Activated T-helper 2 cell treated with anti-CD3 and anti-CD28 coated beads, Interferon-gamma antibody, Interleukin-2, Interleukin-4, amounts not matched to agents 10 μg/mL and 5 μg/mL and 100 μg/mL, durations not matched to agents 14 hours and 24 hours and 36 hours (primary cell): ENCODE data around the gene SMOC1. TPM values are rescaled to one million over a fixed set of nuclear protein-coding genes. Genes with fewer than 3 reads are reported as not detected.

Experiments used
- DNase-seq: peaks from one replicate; pipeline ENCODE4 v3.0.0; 2021; ENCODE audit warnings: low spot score
- H3K27ac Mint-ChIP-seq: one replicate; pipeline ENCODE4 v1.8.0; 2021; ENCODE audit warnings: mixed read lengths
- H3K27me3 Mint-ChIP-seq: one replicate; pipeline ENCODE4 v1.8.0; 2021; ENCODE audit warnings: low read depth, mixed read lengths
- H3K36me3 Mint-ChIP-seq: one replicate; pipeline ENCODE4 v1.8.0; 2021; ENCODE audit warnings: low read depth, mixed read lengths
- H3K4me1 Mint-ChIP-seq: one replicate; pipeline ENCODE4 v1.8.0; 2021; ENCODE audit warnings: low read depth, mixed read lengths
- H3K4me3 Mint-ChIP-seq: one replicate; pipeline ENCODE4 v1.8.0; 2021; ENCODE audit warnings: low read depth, mild to moderate bottlenecking, moderate library complexity, mixed read lengths
- H3K9me3 Mint-ChIP-seq: one replicate; pipeline ENCODE4 v1.8.0; 2021; ENCODE audit warnings: mixed read lengths
- intact Hi-C: fragments of 100-400 bp; cut with micrococcal nuclease; formaldehyde crosslinking; loops from one replicate; pipeline ENCODE4 v1.15.1; 2023
- total RNA-seq: library from RNA; stranded (reverse); gene quantifications from 2 replicates; pipeline ENCODE4 v1.2.3, GENCODE V29; 2022

Gene SMOC1
- total RNA-seq, 1 donor from 2014 or later: not detected

GRCh38 chr14:69873877-69874780 is 5.1 kb upstream of the SMOC1 start:
- Mint-ChIP-seq H3K9me3 (no peaks in the 10 kb centered on the region), H3K27ac (no peak overlapping the region), H3K4me3 (no peak overlapping the region), H3K27me3 (peaks cover 36% of the 10 kb centered on the region), H3K4me1 (no peaks in the 10 kb centered on the region), H3K36me3 (no peaks in the 10 kb centered on the region)
- no peak for DNase-seq
- intact Hi-C loops: no loop called here

DNA sequence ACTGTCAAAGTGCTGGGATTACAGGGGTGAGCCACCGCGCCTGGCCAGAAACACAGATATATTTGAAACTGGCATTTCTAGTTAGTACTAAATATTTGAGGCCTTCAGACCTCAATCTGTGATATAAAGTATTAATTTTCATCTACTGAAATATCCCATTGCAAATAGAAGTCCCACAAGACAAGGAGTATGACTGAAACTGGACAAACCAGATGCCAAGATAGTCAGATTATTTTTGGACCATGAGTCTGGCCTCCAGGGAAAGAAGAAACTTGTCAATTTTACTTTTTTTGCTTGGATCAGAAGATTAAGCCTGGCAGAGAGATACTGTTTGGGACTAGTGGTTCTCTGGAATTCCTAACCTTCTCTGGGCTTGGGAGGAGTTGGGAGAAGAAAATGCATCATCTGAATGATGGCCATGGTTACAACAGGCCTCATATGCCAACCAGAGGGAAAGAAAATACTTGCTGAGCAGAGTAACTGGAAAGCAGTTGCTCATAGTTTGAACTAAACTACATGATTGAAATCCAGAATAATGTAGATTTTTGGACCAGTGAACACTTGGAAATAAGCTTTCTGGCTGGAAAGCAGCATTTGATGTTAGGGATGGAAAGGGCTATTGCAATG is 2.9 kb upstream of the SMOC1 start:
- Mint-ChIP-seq H3K36me3 (no peaks in the 10 kb centered on the region), H3K4me3 (no peak overlapping the region), H3K9me3 (no peaks in the 10 kb centered on the region), H3K27ac (no peak overlapping the region), H3K27me3 (peaks cover 49% of the 10 kb centered on the region), H3K4me1 (no peaks in the 10 kb centered on the region)
- intact Hi-C loops: no loop called here
- no peak for DNase-seq

DNA sequence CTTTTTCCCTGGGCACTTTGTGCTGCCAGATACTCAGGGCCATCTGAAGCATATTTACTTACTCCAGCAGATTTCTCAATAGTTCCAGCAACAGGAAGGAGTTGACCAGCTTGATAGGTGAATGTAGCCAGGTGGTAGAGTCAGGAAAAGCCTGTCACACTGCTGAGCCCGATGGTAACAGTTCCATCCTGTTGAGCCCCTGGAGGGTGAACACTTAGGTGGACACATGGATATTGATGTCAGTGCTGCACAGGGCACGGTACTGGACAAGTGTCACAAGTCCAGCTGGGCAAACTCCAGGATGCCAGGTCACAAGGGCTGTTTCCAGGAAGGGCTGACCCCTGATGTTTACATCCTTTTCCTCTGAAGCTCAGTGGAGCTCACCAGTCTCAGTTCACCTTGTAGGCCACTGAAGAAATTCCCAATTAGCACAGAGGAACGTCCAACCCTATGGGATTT is 2.3 kb upstream of the SMOC1 start:
- H3K27me3 Mint-ChIP-seq: peaks cover 55% of the 10 kb centered on the region
- intact Hi-C loops: no loop called here

GRCh38 chr14:69877492-69877891 is 1.7 kb upstream of the SMOC1 start:
- Mint-ChIP-seq H3K27me3 (peaks cover 58% of the 10 kb centered on the region), H3K4me1 (no peaks in the 10 kb centered on the region), H3K9me3 (no peaks in the 10 kb centered on the region), H3K4me3 (no peak overlapping the region), H3K36me3 (no peaks in the 10 kb centered on the region), H3K27ac (no peak overlapping the region)
- DNase-seq: no peak
- intact Hi-C loops: no loop called here

More for the DNA sequence above, 2.3 kb upstream of the SMOC1 start:
- H3K4me3 Mint-ChIP-seq: no peak overlapping the region
- H3K27ac Mint-ChIP-seq: no peak overlapping the region
- H3K9me3 Mint-ChIP-seq: no peaks in the 10 kb centered on the region
- no peak for DNase-seq
- H3K36me3 Mint-ChIP-seq: no peaks in the 10 kb centered on the region
- no peaks in the 10 kb centered on the region for H3K4me1 Mint-ChIP-seq

GRCh38 chr14:69878251-69878650 is 965 bp upstream of the SMOC1 start:
- intact Hi-C loops: no loop called here
- no peak overlapping the region for H3K4me3 Mint-ChIP-seq
- H3K36me3 Mint-ChIP-seq: no peaks in the 10 kb centered on the region
- no peaks in the 10 kb centered on the region for H3K9me3 Mint-ChIP-seq
- H3K27me3 Mint-ChIP-seq: peaks cover 59% of the 10 kb centered on the region
- H3K4me1 Mint-ChIP-seq: no peaks in the 10 kb centered on the region
- H3K27ac Mint-ChIP-seq: no peak overlapping the region
- DNase-seq: no peak

- Mint-ChIP-seq H3K27ac (no peak overlapping the region), H3K27me3 (peaks cover 63% of the 10 kb centered on the region), H3K4me1 (no peaks in the 10 kb centered on the region), H3K9me3 (no peaks in the 10 kb centered on the region), H3K36me3 (no peaks in the 10 kb centered on the region), H3K4me3 (no peak overlapping the region)
- DNase-seq: no peak
- intact Hi-C loops: no loop called here
These were observed 850 bp downstream of the SMOC1 start for GRCh38 chr14:69880044-69880487.

DNA sequence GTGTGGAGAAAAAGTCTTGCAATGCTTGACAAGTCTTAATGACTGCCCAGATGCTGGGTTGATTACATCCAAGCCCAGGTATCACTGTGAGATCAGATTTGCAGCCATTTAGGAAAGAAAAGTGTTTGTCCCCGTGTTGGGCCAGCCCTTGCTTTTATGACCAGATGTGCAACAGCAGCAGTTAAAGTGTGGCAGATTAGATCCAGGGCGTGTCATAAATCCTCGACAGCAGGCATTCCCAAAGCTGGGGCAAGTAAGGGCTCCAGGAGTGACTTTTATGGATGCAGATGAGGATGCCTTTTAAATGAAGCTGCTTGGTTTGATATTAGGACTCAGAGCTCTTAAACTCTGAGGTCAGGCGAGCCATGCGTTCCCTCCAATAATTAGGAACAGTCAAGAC is 1.7 kb downstream of the SMOC1 start:
- Mint-ChIP-seq H3K9me3 (no peaks in the 10 kb centered on the region), H3K4me1 (no peaks in the 10 kb centered on the region), H3K4me3 (no peak overlapping the region), H3K27ac (no peak overlapping the region), H3K27me3 (peaks cover 62% of the 10 kb centered on the region), H3K36me3 (no peaks in the 10 kb centered on the region)
- intact Hi-C loops: no loop called here
- no peak for DNase-seq

GRCh38 chr14:69882116-69882864 is 3.1 kb downstream of the SMOC1 start:
- Mint-ChIP-seq H3K4me3 (no peak overlapping the region), H3K4me1 (no peaks in the 10 kb centered on the region), H3K36me3 (no peaks in the 10 kb centered on the region), H3K27me3 (peaks cover 55% of the 10 kb centered on the region), H3K9me3 (no peaks in the 10 kb centered on the region), H3K27ac (no peak overlapping the region)
- DNase-seq: no peak
- intact Hi-C loops: no loop called here

GRCh38 chr14:69882915-69883314 is 3.7 kb downstream of the SMOC1 start:
- DNase-seq: no peak
- no peak overlapping the region for H3K27ac Mint-ChIP-seq
- no peaks in the 10 kb centered on the region for H3K9me3 Mint-ChIP-seq
- peaks cover 49% of the 10 kb centered on the region for H3K27me3 Mint-ChIP-seq
- intact Hi-C loops: no loop called here
- H3K4me1 Mint-ChIP-seq: no peaks in the 10 kb centered on the region
- H3K36me3 Mint-ChIP-seq: no peaks in the 10 kb centered on the region
- no peak overlapping the region for H3K4me3 Mint-ChIP-seq

GRCh38 chr14:69886453-69887242 is 7.4 kb downstream of the SMOC1 start:
- no peaks in the 10 kb centered on the region for H3K36me3 Mint-ChIP-seq
- no peak for DNase-seq
- H3K9me3 Mint-ChIP-seq: no peaks in the 10 kb centered on the region
- no peak overlapping the region for H3K27ac Mint-ChIP-seq
- peaks cover 23% of the 10 kb centered on the region for H3K27me3 Mint-ChIP-seq
- no peak overlapping the region for H3K4me3 Mint-ChIP-seq
- H3K4me1 Mint-ChIP-seq: no peaks in the 10 kb centered on the region
- intact Hi-C loops: no loop called here

GRCh38 chr14:69887740-69888657 is 8.8 kb downstream of the SMOC1 start:
- H3K36me3 Mint-ChIP-seq: no peaks in the 10 kb centered on the region
- H3K4me1 Mint-ChIP-seq: no peaks in the 10 kb centered on the region
- H3K9me3 Mint-ChIP-seq: no peaks in the 10 kb centered on the region
- no peak for DNase-seq
- no peak overlapping the region for H3K27ac Mint-ChIP-seq
- no peak overlapping the region for H3K4me3 Mint-ChIP-seq
- peaks cover 21% of the 10 kb centered on the region for H3K27me3 Mint-ChIP-seq
- intact Hi-C loops: no loop called here
